GM12874 (cell line): ENCODE results near the gene TRIP4.

Experiments used
- TF ChIP-seq, protein P1 (sequence below): IDR thresholded peaks from 2 replicates; pipeline ENCODE4 v1.5.1; 2011; ENCODE audit warnings: low read depth, mild to moderate bottlenecking, control low read depth, low read length, moderate library complexity; ENCODE audit not compliant: insufficient read depth

Gene TRIP4

DNA sequence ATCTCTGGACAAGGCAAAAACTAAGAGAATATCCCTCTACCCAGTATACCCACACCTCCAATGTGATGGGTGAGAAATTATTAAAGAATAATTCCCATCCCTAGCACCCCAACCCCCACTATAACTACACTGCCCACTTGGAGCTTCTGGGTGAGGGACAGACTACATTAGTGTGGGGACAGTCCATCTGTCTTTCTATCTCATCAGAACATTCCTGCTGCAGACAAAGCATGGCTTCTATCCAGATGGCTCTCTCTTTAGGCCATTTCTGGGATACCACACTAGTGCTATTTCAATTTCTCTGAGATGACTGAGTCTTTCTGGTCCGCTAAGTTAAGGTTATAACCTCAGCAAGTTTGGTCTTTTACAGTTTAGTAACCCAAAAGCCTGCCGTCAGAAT, 38.3 kb upstream of the TRIP4 start:
- TF ChIP-seq, protein P1, sequence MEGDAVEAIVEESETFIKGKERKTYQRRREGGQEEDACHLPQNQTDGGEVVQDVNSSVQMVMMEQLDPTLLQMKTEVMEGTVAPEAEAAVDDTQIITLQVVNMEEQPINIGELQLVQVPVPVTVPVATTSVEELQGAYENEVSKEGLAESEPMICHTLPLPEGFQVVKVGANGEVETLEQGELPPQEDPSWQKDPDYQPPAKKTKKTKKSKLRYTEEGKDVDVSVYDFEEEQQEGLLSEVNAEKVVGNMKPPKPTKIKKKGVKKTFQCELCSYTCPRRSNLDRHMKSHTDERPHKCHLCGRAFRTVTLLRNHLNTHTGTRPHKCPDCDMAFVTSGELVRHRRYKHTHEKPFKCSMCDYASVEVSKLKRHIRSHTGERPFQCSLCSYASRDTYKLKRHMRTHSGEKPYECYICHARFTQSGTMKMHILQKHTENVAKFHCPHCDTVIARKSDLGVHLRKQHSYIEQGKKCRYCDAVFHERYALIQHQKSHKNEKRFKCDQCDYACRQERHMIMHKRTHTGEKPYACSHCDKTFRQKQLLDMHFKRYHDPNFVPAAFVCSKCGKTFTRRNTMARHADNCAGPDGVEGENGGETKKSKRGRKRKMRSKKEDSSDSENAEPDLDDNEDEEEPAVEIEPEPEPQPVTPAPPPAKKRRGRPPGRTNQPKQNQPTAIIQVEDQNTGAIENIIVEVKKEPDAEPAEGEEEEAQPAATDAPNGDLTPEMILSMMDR, result no peak

DNA sequence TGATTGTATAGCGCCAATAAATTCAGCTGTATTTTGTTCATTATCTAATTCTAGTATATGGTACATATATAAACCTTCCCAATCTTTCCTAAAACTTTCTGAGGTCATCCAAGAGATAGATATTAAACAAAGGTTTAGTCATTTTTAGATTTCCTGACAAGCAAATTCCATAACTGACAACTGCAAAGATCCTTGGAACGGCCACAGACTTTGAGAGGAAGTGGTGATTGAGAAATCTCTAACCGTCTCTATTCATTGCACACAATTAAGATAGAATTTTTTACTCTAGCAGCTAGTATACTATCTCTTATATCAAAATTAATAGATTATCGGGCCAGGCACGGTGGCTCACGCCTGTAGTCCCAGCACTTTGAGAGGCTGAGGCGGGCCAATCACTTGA, 36.4 kb upstream of the TRIP4 start:
- TF ChIP-seq, protein P1, result no peak

DNA sequence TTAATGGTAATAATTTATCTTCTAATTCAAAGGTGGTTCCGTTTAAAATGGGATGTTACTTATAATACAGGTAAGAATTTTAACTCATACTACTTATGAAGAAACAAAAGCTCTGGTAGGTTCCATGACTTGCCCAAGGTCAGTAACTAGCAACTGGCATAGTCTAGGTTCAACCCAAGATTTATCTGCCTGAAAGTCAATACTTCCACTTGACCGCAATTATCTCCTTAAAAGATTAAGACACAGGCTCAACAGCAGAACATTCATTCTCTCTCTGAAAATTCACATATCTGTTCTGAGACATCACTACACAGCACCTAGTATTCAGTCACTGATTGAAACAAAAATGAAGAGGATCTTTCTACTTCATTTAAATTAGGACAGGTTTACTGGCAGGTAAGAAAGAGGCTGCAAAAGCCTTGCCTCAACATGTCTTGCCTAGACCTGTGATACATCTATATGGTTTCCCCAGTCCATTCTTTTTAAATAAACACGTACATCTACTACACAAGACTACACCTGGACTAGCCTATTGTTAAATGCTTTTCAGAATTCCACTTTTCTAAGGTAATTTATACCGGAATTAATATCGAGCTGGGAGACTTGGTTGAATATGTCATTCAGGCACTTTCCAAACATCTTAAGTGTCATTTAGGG, 32.8 kb upstream of the TRIP4 start:
- TF ChIP-seq, protein P1, result no peak

DNA sequence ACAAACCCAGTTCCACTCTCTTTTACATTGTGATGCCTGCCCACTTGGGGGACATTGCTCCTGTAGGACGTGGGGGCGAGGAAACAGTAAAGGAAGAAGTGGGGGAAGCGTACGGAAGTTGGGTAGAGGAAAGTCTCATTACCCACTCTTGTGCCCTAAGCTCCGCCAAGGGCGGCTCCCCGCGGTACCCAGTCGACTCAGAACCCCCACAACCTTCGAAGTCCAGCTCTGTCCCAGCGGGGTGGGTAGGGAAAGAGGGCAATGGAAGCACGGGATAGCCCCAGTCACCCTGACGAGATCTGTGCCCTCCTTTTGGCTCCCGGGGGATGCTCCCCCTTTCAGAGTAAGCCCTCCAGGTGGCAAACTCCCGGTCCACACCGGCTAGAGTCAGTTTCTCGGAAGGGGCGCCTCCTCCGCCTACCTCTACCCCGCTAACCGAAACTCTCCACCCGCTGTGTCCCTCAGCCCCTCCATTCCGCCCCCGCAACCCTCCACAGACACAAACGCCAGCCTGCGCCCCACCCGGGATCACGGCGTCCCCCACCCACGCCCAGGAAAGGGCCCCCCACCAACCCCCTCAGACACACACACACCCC, 32.2 kb upstream of the TRIP4 start:
- TF ChIP-seq, protein P1, result no peak

DNA sequence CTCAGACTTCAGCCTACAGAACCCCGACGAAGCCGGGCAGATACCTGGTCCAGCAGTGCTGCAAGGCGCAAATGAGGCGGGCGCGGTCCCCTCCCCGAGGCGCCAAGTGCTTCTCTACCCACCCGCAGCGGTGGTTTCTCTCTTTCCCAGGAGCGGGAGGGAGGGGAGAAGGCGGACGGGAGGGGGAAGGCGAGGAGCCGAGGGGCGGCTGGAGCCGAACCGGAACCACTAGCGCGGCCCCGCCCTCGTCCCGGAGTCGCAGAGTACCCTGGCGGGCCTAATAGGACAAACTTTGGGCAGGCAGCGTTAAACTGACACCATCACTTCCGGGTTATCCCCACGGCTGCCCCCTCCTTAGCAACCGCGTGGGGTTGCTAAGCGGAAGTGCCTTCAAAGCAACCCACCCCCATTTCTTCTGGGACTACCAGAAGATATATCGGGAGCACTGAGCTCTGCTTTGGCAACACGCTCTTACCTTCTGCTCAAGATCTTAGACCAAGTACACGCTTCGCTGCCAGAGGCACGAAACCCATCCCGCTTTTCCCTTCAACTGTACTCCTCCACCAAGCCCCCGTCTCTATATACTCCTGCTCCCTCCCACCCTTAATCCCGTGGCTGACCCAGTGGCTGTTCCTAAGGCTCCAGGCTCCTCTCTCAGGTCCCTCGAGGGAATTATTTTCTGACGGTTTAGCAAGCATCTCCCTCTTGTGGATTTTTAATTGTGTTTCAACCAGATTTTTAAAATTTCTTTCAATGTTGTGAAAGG, 31.5 kb upstream of the TRIP4 start, which contains the start of gene CSNK1G1:
TSS of gene CSNK1G1 (minus strand) at position 230 of the 766 bp plus-strand sequence. CDS start 55,674 bp downstream, outside the sequence.
- TF ChIP-seq, protein P1, result no peak

DNA sequence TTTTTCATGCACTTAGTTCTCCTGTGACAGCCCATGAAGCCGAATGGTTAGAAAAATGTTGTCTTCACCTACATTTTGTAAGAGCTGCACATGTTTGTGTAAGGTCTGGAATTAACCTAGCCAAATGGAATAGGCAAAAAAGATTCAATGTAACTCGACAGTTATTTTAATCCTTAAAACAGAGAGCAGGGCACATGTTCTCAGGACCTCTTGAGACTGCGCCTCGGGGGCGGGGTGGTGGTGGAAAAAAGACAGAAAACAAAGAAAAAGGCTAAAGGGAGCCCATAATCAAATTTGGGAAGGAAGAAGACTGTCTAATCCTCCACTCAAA, 31.0 kb upstream of the TRIP4 start:
- TF ChIP-seq, protein P1, result no peak

DNA sequence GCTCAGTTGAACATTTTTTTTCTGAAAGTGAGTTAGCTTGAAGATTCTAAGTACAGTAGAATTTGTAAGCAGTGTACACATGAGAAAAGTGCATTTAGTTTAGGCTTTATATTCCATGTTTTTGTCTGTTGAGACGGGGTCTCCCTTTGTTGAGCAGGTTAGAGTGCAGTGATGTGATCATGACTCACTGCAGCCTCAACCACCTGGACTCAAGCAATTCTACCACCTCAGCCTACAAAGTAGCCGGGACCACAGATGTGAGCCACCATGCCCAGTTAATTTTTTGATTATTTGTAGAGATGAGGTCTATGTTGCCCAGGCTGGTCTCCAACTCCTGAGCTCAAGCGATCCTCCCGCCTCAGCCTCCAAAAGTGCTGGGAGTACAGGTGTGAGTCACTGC, 26.4 kb upstream of the TRIP4 start:
- TF ChIP-seq, protein P1, result no peak
